ENCODE results near the gene PELI1.
"Not testable (repeated sequence)": the region's sequence is repeated elsewhere in the genome, so short reads cannot be mapped to it uniquely, and the experiment has no call there.

The PELI1 gene

DNA sequence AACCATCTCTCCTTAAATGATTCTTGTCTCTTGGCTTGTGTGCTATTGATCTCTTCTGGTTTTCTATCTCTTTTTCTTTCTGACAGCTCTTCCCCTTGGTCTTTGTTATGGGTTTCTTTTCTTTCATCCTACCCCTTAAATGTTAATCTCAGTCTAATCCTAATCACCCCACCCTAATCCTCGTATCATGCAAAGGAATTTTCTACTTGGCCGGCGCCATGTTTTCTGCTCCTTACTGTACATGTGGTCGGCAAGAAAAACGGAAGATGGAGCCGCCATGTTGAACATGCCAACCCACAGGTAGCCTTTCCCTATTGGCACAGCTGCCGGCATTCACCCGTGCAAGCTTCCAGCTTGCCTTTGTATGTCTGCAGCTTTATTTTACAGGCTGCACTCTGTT lies 63.2 kb downstream of the PELI1 start:
- no peak for DNase-seq

DNA sequence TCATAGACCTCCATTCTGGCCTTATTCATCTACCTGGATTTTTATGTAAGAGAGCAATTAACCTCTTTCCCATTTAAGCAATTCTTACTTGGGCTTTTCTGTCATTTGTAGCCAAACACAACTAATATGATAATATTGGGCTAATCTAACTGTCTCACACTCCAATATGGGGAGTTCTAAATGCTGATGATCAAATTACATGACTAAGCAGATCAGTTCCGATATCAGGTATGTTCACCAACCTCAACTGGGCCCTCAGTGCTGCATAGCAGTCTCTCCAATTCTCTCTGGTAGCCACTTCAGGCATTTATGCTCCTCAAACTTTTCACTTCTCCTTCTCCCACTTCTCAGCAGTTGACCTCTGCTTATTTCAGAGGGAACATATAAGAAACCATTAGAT lies 64.0 kb downstream of the PELI1 start:
- no peak for DNase-seq

- not testable (repeated sequence) for DNase-seq
Observed at GRCh38 chr2:64079688-64080087, 64.5 kb downstream of the PELI1 start.

DNA sequence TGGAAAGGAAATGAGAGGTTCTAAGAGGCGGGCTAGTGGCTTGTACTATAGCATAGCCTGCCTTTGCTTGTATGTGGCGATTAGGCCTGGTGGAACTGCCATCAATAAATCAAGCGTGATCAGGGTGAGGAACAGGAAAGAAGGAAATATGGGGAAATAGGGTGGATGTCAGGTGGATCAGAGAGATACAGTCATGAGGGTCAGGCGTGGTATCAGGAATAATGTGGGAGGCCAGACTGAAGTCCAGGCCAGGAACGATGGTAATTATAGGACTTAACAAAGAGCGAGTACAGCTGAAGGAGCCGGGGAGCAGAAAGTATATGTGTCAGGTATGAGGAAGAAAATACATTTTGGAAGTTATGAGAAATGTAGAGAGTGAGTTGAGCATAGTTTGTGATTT lies 67.4 kb downstream of the PELI1 start:
- DNase-seq = not testable (repeated sequence)

DNA sequence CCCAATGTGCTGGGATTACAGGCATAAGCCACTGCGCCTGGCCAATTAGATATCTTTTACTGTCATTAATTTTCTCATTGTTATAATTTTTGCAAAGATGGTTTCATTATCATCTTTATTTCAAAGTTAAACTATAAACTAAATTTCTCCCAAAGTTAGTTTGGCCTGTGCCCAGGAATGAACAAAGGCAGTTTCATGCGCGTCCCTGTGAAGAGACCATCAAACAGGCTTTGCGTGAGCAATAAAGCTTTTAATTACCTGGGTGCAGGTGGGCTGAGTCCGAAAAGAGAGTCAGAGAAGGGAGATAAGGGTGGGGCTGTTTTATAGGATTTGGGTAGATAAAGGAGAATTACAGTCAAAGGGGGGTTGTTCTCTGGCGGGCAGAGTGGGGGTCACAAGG lies 69.6 kb downstream of the PELI1 start:
- DNase-seq = not testable (repeated sequence)

- no peak for DNase-seq
Observed at GRCh38 chr2:64067326-64067725, 76.9 kb downstream of the PELI1 start.

GRCh38 chr2:64065516-64065915 lies 78.7 kb downstream of the PELI1 start:
- no peak for DNase-seq

DNA sequence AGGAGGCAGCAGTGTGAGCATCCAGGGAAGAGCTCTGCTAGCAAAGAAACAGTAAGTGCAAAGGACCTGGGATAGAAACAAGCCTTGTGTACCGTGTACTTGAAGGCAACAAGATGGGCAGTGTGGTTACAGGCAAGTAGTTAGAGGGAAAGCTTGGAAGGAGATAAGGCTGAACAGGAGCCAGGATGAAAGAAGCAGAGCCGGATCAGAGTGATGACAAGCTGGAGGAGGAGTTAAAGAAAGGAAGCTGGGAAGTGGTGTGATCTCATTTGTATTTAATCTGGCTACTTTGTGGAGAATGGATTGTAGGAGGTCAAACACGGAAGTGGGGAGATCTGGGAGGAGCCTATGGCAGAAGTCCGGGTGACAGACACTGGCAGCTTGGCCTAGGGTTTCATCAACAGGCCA lies 80.3 kb downstream of the PELI1 start:
- DNase-seq = no peak

GRCh38 chr2:64063454-64063853 lies 80.8 kb downstream of the PELI1 start:
- no peak for DNase-seq

GRCh38 chr2:64062840-64063239 lies 81.4 kb downstream of the PELI1 start:
- no peak for DNase-seq

GRCh38 chr2:64059270-64059669 lies 85.0 kb downstream of the PELI1 start:
- DNase-seq = no peak

- no peak for DNase-seq
Observed at GRCh38 chr2:64056021-64056420, 88.2 kb downstream of the PELI1 start.

- no peak for DNase-seq
Observed at GRCh38 chr2:64054161-64054915, 89.9 kb downstream of the PELI1 start.

DNA sequence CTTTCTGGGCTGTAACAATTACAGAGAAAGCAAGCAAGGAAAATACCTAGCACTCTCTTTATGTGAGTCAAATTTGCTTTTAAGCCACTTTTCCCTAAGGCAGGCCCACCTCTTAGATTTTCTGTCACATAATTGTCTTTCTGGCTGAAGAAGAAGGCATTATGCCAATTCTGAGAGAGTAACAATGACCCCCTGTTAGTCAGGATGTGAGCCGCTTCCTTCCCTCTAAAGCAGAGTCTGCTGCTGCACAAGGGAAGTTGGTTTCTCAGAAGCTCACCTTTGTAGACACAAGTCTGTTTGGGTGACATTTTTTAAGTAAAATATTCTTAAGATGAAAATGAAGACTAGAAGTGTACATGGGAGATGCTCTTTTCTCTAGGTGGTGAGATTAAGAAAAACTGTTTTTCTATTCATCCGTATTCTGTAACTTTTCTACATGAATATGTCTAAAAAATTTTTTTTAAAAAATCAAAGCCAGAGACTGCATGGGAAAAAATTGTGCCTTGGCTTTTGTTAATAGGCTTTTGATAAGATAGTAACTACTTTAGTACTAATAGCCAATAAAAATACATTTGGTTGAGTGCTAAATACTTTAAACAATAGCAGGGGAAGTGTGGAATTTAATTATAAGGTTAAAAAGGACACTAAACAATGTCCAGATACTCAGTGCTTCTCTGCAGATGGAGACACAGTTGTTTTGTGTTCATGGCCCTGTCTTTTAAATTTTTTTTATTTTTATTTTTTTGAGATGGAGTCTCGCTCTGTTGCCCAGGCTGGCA lies 91.6 kb downstream of the PELI1 start:
- DNase-seq = no peak

- peak; percentile 64 for DNase-seq
Observed at GRCh38 chr2:64049633-64050220, 94.5 kb downstream of the PELI1 start.

GRCh38 chr2:64045938-64046337 lies 98.3 kb downstream of the PELI1 start:
- DNase-seq = no peak
